Peyer's patch (tissue), 4 donors: ENCODE data around the gene DNAL4.

Experiments
- CTCF ChIP-seq, 6 experiments: fragments of 450-650 bp in 4 of 6; fragments of 200-600 bp in 2 of 6; sonication (generic) in 1 of 6; IDR thresholded peaks; one replicate each; pipeline ENCODE4 v1.5.1; 2017 to 2019; ENCODE audit warnings: antibody characterized with exemption in 6 of 6, mild to moderate bottlenecking in 3 of 6, moderate library complexity in 1 of 6
- POLR2A ChIP-seq, 2 donors: fragments of 450-650 bp; IDR thresholded peaks; one replicate each; pipeline ENCODE4 v1.5.1; 2017; ENCODE audit warnings: antibody characterized with exemption in 2 of 2, mild to moderate bottlenecking in 2 of 2, moderate library complexity in 2 of 2

- no peak for TF ChIP-seq CTCF (IDR thresholded peaks at IDR 0.05)
- TF ChIP-seq POLR2A (IDR thresholded peaks at IDR 0.05): no peak
Observed at GRCh38 chr22:38775656-38776055, 18.3 kb downstream of the DNAL4 start.
